Activated CD8-positive, alpha-beta T cell treated with anti-CD3 and anti-CD28 coated beads for 36 hours (primary cell): ENCODE data around the gene SULT1C3. TPM values are rescaled to one million over a fixed set of nuclear protein-coding genes. Genes with fewer than 3 reads are reported as not detected.
A peak's percentile ranks its signal among the peaks of the same experiment; 100 is the strongest.

Source experiments
- ATAC-seq: fragments of 200-7000 bp; cut with Tn5 transposase; one replicate; pipeline ENCODE4 v1.10.0; 2021; ENCODE audit warnings: mild to moderate bottlenecking, moderate library complexity
- CTCF ChIA-PET: fragments of 350-600 bp; sonication (Branson Sonifier 250); formaldehyde crosslinking; loops from one replicate; lab custom pipeline; 2021; ENCODE audit warnings: antibody characterized with exemption; lab: Charles Lee
- POLR2A ChIA-PET: fragments of 350-600 bp; sonication (Branson Sonifier 250); formaldehyde crosslinking; loops from one replicate; lab custom pipeline; 2021; ENCODE audit warnings: antibody characterized with exemption; lab: Charles Lee
- DNase-seq: peaks from one replicate; pipeline ENCODE4 v3.0.0-alpha.2; 2020
- H3K27ac Mint-ChIP-seq: one replicate; pipeline ENCODE4 v1.8.0; 2021; ENCODE audit warnings: mild to moderate bottlenecking, mixed read lengths
- H3K27me3 Mint-ChIP-seq: one replicate; pipeline ENCODE4 v1.8.0; 2021; ENCODE audit warnings: mixed read lengths
- H3K36me3 Mint-ChIP-seq: one replicate; pipeline ENCODE4 v1.8.0; 2021; ENCODE audit warnings: low read depth, mixed read lengths
- H3K4me1 Mint-ChIP-seq: one replicate; pipeline ENCODE4 v1.8.0; 2021; ENCODE audit warnings: low read depth, mixed read lengths
- H3K4me3 Mint-ChIP-seq: one replicate; pipeline ENCODE4 v1.8.0; 2021; ENCODE audit warnings: mild to moderate bottlenecking, moderate library complexity, mixed read lengths
- H3K9me3 Mint-ChIP-seq: one replicate; pipeline ENCODE4 v1.8.0; 2021; ENCODE audit warnings: mixed read lengths
- intact Hi-C: fragments of 100-400 bp; cut with micrococcal nuclease; formaldehyde crosslinking; loops from one replicate; pipeline ENCODE4 v1.10.0; 2022
- total RNA-seq, 2 experiments: library from RNA; stranded (reverse); gene quantifications; one replicate each; pipeline ENCODE4 v1.2.3, GENCODE V29; 2021
- TF ChIP-seq, protein P1 (sequence below): fragments of 200-600 bp; IDR thresholded peaks from one replicate; pipeline ENCODE4 v1.8.0; 2022; ENCODE audit warnings: antibody characterized with exemption, mild to moderate bottlenecking

Gene SULT1C3
- total RNA-seq = not detected

DNA sequence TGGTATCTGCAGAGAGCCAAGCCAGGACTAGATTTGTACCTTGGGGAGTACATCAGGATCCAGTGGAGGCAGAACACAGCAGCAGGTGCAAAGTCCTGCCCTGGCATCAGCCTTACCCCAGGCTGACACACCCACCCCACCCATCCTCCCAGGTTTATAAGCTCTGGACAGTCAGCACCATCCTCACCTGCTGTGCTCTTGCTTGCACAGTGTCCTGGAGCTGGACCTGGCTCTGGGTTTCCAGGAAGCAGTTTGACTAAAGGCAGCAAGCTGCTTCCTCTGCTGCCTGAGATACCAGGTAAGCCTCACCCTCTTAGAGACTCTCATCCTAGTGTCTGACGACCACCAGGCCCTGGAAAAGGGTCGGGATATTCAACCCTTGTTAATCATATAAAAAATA is at the start of gene SULT1C3:
Gene SULT1C3 (plus strand): TSS at position 183 of the 400 bp plus-strand sequence. CDS start 7,227 bp downstream, outside the sequence.
- H3K27ac Mint-ChIP-seq = no peak within 1 kb of the TSS
- intact Hi-C loops = no loop called here
- no peaks in the 10 kb centered on the region for H3K27me3 Mint-ChIP-seq
- POLR2A ChIA-PET = no interaction called here
- TF ChIP-seq, protein P1, sequence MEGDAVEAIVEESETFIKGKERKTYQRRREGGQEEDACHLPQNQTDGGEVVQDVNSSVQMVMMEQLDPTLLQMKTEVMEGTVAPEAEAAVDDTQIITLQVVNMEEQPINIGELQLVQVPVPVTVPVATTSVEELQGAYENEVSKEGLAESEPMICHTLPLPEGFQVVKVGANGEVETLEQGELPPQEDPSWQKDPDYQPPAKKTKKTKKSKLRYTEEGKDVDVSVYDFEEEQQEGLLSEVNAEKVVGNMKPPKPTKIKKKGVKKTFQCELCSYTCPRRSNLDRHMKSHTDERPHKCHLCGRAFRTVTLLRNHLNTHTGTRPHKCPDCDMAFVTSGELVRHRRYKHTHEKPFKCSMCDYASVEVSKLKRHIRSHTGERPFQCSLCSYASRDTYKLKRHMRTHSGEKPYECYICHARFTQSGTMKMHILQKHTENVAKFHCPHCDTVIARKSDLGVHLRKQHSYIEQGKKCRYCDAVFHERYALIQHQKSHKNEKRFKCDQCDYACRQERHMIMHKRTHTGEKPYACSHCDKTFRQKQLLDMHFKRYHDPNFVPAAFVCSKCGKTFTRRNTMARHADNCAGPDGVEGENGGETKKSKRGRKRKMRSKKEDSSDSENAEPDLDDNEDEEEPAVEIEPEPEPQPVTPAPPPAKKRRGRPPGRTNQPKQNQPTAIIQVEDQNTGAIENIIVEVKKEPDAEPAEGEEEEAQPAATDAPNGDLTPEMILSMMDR = no peak
- H3K9me3 Mint-ChIP-seq = peaks cover 3% of the 10 kb centered on the region
- ATAC-seq (no peak), DNase-seq (no peak)
- H3K4me3 Mint-ChIP-seq = no peak within 1 kb of the TSS
- CTCF ChIA-PET = no interaction called here
- no peaks in the 10 kb centered on the region for H3K36me3 Mint-ChIP-seq
- H3K4me1 Mint-ChIP-seq = no peaks in the 10 kb centered on the region

DNA sequence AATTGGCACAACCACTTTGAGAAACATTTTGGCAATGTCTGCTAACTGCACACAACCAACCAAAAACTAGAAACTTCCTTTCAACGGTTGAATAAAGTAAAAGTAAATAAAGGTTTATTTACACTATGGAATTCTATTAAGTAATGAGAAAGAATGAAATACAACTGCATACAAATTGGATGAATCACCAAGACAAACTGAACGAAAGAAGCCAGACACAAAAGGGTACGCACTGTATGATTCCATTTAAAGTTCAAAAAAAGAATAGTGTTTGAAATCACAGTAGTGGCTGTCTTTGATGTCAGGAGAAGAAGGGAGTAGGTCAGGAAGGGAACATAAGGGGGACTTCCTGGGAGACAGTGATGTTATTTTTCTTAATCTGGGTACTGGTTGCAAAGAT is 46.5 kb upstream of the SULT1C3 start:
- CTCF ChIA-PET = no interaction called here
- no peak overlapping the region for H3K4me3 Mint-ChIP-seq
- ATAC-seq (no peak), DNase-seq (no peak)
- TF ChIP-seq, protein P1 = no peak
- H3K27me3 Mint-ChIP-seq = peaks cover 4% of the 10 kb centered on the region
- H3K36me3 Mint-ChIP-seq = no peaks in the 10 kb centered on the region
- intact Hi-C loops = no loop called here
- no peaks in the 10 kb centered on the region for H3K9me3 Mint-ChIP-seq
- H3K4me1 Mint-ChIP-seq = no peaks in the 10 kb centered on the region
- POLR2A ChIA-PET = no interaction called here
- no peak overlapping the region for H3K27ac Mint-ChIP-seq

DNA sequence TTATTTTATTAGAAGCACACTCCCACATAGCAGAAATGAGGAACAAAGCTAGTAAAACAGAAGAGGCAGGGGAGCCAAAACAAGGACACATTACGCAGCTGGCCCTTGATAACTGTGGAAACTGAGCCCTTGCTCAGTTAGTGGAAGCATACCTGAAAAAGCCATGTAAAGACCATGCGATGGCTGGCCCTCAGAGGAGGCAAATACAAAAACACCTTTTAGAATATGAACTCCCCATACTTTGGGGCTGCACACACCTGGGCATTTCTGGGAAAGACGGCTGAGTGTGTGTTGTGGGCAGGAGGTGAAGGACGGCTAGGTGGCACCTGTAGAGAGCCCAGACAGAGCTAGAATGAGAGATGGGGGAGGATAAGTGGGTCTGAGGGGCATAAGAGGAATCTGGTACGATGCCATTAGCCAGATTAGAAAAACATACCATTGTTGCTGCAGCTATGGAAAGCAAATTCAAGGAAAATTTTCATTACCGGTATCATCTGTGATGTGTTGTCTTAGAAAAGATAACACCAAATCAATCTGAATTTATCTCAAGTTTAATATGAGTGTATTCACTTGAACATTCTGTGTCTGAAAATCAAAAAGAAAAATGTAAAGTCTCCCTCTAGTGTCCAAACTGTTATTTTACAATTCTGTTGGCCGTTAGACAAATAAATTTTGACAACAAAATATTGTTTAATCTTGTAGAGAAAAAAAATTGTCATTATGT is 45.2 kb upstream of the SULT1C3 start:
- Mint-ChIP-seq H3K9me3 (no peaks in the 10 kb centered on the region), H3K27me3 (peaks cover 4% of the 10 kb centered on the region), H3K27ac (no peak overlapping the region), H3K4me3 (no peak overlapping the region), H3K4me1 (no peaks in the 10 kb centered on the region), H3K36me3 (no peaks in the 10 kb centered on the region)
- ATAC-seq (no peak), DNase-seq (no peak)
- ChIA-PET CTCF (no interaction called here), POLR2A (no interaction called here)
- intact Hi-C loops = no loop called here
- TF ChIP-seq, protein P1 = peak; percentile 58

DNA sequence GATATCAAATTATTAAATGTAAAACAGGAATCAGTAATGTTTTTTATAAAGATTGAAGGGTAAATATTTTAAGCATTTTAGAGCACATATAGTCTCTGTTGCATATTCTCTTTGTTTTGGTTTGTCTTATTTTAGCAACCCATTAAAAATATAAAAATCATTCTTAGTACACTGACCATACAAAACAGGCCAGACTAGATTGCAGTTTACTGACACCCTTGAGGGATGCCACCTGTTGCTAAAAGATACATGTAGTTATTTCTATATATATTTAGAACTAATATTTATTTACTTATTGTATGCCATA is 44.7 kb upstream of the SULT1C3 start:
- Mint-ChIP-seq H3K27ac (no peak overlapping the region), H3K9me3 (no peaks in the 10 kb centered on the region), H3K27me3 (peaks cover 4% of the 10 kb centered on the region), H3K4me3 (no peak overlapping the region), H3K36me3 (no peaks in the 10 kb centered on the region), H3K4me1 (no peaks in the 10 kb centered on the region)
- TF ChIP-seq, protein P1 = peak; percentile 28
- intact Hi-C loops = no loop called here
- POLR2A ChIA-PET = no interaction called here
- CTCF ChIA-PET = no interaction called here
- DNase-seq (no peak), ATAC-seq (no peak)

DNA sequence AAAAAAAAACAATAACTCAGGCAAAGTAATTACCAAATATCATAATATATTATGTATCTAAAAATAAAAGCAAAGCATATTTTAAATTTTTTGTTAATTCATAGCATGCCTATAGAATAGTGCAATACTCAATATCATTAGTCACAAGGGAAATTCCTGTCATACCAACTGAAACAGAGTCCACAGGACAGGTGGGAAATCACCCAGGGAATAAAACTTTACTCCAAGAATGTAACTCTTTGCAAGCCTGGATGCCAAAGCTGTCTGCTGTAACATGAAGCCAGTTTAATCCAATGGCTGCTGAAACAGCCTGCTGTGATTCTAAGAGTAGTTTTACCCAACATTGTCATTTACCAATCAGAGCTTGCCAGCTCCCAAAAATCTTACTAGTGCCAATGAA is 40.0 kb upstream of the SULT1C3 start:
- Mint-ChIP-seq H3K4me3 (no peak overlapping the region), H3K27ac (no peak overlapping the region), H3K27me3 (peaks cover 1% of the 10 kb centered on the region), H3K4me1 (no peaks in the 10 kb centered on the region), H3K9me3 (peaks cover 11% of the 10 kb centered on the region), H3K36me3 (no peaks in the 10 kb centered on the region)
- POLR2A ChIA-PET = no interaction called here
- ATAC-seq = no peak
- no peak for DNase-seq
- CTCF ChIA-PET = no interaction called here
- TF ChIP-seq, protein P1 = no peak
- intact Hi-C loops = no loop called here
